GM15510 (cell line): ENCODE results near the gene POU2F1.

Experiments used
- POLR2A ChIP-seq: IDR thresholded peaks from 3 replicates; pipeline ENCODE4 v1.6.1; 2011; ENCODE audit warnings: borderline replicate concordance; ENCODE audit not compliant: insufficient read length; ENCODE audit errors: extremely low read depth

POU2F1 gene

DNA sequence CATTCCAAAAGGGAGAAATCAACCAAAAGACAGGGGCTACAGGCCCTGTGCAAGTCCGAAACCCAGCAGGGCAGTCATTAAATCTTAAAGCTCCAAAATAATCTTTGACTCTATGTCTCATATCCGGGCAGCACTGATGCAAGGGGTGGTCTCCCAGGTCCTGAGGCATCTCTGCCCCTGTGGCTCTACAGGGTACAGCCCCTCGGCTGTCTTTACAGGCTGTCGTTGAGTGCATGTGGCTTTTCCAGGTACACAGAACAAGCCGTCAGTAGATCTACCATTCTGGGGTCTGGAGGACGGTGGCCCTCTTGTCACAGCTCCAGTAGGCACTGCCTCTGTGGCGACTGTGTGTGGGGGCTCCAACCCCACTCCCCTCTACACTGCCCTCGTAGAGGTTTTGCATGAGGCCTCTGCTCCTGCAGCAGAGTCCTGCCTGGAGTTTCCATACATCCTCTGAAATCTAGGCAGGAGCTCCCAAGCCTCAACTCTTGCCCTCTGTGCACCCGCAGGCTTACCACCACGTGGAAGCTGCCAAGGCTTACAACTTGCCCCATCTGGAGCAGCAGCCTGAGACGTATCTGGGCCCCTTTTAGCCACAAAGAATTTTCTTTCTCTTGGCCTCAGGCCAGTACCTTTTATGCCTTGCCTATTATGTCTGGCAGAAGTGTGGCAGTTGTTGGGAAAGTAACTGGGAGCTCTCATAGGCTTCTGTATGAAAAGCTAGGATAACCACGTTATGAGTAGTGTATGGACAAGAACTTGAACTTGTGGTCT is 52.5 kb downstream of the POU2F1 start:
- TF ChIP-seq POLR2A: no peak

DNA sequence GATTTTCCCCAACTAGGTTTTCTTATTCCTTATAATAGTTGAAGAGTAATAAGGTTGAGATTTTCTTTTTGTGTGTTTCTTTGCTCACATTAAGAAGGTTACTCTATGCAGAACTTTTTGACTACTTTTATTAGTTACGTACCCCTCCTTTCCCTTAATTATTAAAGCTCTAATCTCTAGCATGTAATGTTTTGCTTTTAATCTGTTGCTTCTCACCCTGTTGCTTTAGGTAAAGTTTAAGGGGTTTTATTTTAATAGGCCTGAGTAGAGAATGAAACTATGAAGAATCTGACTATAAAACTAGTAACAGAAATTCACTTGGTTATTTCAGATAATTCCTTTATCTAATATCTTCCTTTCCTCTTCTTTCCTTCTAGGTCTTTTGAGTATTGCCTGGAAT is 53.4 kb downstream of the POU2F1 start:
- TF ChIP-seq POLR2A: no peak

DNA sequence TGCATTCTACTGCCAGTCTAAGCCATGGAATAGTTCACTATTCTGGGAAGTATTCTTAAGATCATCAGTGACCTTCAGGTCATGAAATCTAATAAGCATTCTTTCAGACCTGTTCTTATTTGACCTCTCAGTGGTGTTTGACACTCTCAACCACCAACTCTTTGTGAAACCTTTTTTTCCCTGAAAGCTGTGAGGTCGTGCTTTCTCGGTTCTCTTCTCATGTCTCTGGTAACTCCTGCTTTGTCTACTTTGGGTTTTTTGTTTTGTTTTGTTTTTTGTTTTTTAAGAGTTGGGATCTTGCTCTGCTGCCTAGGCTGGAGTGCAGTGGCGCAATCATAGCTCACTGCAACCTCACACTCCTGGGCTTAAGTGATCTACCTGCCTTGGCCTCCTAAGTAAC is 56.3 kb downstream of the POU2F1 start:
- TF ChIP-seq POLR2A: no peak

DNA sequence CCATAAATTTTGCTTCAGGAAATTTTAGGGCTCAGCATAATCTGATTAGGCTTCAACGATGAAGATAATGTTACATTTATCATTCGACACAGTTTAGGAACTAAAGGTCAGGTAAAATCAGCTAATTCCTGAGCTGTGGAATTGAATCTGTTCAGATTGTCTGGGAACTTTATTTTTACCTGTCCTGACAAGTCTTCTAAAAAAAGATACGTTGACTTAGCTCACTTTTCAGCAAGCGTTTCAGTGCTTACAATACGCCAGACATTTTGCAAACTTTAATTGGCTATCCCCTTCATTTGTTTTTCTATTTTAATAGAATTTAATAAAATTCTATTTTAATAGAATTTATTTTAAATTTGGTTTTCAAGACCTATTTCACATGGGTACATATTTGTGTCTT is 57.8 kb downstream of the POU2F1 start:
- no peak for TF ChIP-seq POLR2A

DNA sequence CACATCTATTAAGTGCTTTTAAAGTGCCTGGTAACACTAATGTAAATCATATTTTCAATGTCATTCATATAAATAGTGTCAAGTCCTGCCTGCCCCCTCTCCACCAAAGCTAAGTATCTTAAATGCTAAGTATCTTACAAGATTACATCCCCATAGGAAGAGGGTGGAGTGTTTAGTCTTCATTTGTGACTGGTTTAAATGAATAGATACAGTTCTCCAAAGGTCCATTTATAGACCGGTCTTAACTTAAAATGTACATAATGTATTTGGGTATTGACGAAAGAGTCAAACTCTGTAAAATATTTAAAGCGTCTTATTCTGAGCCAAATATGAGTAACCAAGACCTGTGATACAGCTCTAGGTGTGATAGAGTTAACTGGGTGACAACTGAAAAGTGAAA is 60.2 kb downstream of the POU2F1 start:
- no peak for TF ChIP-seq POLR2A

DNA sequence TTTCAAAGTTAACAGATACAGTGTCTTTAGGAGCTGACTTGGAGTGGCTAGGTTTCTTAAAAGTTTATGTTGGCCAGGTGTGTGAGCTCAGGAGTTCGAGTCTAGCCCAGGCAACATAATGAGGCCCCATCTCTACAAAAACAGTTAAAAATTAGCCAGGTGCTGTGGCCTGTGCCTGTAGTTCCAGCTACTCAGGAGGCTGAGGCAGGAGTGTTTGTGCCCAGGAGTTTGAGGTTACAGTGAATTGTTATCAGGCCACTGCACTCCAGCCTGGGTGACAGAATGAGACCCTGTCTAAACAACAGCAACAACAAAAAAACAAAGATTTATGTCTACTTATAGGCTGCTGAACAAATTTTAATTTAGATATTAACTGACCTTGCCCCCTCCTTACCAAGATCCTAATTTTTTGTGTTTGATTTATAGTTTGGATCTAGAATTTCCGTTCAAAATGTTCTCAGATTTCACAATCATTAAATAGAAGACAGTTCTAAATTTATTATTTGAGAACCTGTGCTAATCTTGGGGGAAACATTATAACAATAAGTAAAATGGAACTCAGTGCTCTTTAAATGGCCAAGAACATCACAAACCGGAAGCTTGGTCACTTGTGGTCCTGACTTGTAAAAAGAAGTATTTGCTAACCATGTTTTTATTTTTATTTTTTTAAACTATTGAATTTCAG is 67.8 kb downstream of the POU2F1 start:
- no peak for TF ChIP-seq POLR2A

DNA sequence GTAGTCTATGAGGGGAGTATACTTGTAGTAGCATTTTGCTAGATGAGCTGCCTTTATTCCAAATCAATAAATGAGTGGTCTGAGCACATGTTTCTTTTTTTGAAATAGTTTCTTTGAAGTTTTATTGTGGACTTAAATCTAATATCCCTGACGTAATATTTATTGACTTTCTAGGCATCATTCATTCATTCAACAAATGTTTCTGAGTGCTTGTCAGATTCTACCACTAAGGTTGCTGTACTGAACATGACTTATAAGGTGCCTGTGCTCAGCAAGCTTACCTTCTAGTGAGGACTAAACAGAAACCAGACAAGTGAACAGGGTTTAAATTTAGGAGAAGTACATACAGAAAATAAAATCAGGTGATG is 68.4 kb downstream of the POU2F1 start:
- no peak for TF ChIP-seq POLR2A

DNA sequence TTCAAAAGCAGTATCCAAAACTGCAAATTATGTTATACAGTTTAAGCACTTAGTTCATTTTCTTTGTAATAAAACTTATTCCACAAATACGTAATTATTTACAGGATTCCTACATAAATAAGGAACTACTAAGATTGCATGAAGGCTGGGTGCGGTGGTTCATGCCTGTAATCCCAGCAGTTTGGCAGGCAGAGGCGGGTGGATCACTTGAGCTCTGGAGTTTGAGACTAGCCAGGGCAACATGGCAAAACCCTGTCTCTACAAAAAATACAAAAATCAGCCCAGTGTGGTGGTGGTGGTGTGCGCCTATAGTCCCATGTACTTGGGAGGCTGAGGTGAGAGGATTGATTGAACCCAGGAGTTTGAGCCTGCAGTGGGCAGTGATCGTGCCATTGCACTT is 69.3 kb downstream of the POU2F1 start:
- TF ChIP-seq POLR2A: no peak

DNA sequence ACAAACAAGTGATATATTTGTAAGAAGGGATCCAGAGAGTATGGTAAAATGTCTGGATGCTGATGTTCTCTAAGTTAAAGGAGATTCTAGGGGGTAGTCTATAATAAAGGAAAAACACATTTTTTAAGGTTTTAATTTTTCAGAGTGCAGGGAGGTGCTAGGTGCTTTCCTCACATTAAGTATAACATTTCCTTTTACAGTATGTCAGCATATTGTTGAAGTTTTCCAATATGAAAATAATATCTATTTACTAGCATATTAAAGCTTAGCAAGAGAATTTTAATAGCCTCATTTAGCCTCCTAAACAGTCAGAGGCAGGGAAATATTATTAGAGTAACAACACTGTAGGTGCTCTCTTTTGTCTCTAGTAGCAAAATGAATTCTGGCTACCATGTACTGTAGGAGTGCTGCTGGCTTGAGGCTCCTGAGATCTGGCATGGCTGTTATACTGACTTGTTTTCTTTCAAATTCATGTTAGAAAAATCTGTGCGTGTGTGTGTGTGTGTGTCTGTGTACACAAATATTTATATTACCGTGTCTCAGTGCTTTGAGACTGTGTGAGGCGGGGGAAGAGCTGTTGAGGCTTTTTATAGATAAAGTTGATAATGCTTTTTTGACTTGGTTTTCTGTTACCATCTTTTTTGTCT is 71.0 kb downstream of the POU2F1 start:
- TF ChIP-seq POLR2A: no peak

DNA sequence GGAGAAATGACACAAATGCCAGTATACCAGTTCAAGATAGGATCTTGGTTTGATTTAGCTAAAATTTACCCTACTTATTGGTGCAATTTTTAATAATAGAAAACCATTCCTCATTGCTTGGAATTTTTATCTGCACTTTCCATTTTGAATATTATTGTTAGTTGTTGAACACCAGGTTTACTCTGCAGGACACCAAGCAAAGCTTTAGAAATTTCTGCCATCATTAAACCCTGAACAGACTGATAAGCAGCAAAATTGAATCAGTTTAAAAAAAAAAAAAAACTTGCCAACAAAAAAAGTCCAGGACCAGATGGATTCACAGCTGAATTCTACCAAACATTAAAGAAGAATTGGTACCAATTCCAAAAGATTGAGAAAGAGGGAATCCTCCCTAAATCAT is 71.5 kb downstream of the POU2F1 start:
- no peak for TF ChIP-seq POLR2A

DNA sequence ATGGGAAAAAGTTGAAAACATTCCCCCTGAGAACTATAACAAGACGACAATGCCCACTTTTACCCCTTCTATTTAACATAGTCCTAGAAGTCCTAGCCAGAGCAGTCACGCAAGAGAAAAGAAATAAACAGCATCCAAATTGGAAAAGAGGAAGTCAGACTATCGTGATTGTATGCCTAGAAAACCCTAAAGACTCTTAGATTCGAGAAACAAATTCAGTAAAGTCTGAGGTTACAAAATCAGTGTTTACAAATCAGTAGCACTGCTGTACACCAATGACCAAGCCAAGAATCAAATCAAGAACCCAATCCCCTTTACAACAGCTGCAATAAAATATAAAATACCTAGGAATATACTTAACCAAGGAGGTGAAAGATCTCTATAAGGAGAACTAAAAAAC is 72.4 kb downstream of the POU2F1 start:
- TF ChIP-seq POLR2A: no peak

DNA sequence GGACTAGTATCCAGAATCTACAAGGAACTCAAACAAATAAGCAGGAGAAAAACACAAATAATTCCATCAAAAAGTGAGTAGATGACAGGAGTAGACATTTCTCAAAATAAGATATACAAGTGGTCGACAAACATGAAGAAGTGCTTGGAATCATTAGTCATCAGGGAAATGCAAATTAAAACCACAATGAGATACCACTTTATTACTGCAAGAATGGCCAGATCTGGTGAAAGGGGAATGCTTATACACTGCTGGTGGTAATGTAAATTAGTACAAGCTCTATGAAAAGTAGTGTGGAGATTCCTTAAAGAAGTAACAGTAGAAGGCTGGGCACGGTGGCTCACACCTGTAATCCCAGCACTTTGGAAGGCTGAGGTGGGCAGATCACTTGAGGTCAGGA is 73.8 kb downstream of the POU2F1 start:
- no peak for TF ChIP-seq POLR2A

DNA sequence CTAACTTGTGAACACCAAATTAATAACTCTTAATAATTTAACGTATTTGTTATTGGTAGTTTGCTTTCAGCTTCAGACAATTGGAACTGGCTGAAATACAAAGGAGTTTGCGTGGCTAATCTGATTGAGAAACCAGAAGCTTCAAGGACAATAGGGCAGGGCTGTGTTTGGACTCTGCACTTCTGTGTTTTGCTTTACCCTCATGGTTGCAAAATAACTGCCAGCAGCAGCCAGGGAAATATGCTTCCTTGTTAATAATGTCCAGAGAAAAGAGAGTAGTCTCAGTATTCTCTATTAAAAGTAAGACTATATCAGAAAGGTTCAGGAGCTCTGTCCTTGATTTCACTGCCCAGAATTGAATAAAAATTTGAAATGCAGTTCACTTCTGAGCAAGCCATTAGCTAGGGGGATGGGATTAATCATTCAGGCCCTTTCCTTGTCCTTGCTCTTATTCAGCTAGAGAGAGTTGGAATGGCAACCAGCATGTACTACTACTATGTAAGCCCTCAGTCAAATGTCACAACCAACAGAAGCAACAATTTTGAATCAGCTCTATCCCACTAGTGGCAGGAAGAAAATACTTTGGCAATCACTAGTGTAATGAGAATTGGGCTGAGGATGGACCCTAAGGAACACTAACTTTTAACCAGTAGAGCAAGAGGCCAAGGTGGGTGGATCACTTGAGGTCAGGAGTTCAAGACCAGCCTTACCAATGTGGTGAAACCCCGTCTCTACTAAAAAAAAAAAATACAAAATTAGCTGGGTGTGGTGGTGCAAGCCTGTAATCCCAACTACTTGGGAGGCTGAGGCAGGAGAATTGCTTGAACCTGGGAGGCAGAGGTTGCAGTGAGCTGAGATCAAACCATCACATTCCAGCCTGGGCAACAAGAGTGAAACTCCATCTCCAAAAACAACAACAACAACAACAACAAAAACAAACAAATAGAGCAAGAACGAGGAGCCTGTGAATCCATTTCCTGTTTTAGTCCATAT is 76.8 kb downstream of the POU2F1 start:
- TF ChIP-seq POLR2A: no peak

DNA sequence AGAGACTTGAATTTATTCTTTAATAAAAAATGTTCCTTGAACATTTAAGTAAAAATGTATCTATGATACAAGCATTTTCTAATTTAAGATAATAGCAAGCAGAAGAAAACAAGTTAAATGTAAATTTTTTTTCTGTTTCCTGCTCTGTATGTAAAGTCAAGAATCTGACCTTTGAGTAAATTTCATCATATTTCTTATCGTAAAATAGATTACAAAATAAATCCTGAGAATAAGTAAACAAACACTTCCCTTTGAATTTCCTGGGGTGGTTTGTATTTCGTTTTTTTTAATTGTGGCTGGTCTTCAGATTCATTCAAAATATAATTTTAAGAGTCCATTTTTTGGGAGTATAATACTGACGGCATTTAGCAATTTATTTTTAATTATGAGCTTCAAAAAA is 77.6 kb downstream of the POU2F1 start:
- no peak for TF ChIP-seq POLR2A

DNA sequence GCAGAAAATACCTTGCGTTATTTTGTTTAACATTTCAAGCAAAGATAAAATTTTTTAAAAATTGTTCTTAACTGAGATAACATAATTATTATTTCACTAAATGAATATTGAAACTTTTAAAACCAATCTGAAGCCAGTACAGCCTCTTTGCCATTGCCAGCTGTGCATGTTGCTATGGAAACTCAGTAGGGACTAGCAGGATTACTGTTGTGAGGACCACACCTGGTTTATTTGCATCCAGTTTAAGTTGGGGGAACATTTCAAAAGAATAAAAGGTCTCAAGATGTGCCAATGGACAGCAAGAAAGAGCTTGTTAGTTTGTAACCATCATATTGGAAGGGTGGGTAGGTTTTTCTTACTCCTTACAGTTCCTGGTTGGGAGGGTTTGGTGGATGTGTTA is 80.7 kb downstream of the POU2F1 start:
- no peak for TF ChIP-seq POLR2A

DNA sequence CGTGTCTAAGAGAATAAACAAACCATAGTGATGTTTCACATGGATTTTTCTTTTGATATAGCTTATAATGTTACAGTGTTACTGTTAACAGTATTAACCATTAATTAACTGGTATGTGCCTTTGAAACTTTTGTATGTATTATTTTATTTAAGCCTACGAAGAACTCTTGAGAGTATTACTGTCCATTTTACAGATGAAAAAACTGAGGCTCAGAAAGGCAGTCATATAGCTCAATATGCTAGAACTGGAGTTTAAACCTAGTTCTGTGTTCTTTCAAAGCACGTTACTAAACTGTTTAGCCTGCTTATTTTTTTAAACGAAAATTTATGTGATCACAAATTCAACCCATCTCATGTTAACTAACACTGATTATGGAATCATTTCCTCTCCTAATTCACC is 83.5 kb downstream of the POU2F1 start:
- TF ChIP-seq POLR2A: no peak
